Spleen (tissue), 7 donors: ENCODE measurements around the gene MRPL19.

ENCODE experiments used
- CTCF ChIP-seq, 11 experiments: fragments of 200-600 bp in 7 of 11; fragments of 450-650 bp in 4 of 11; sonication (generic) in 4 of 11; IDR thresholded peaks in 8 of 11; conservative IDR thresholded peaks in 3 of 11; 1 replicate in 7 of 11; 2 replicates in 4 of 11; pipeline versions ENCODE4 v1.4.0 to v1.8.0; 2016 to 2021; ENCODE audit warnings: antibody characterized with exemption in 11 of 11, inconsistent platforms in 4 of 11, mild to moderate bottlenecking in 1 of 11
- POLR2AphosphoS5 ChIP-seq, 3 donors: sonication (generic); formaldehyde crosslinking; IDR thresholded peaks; one replicate each; pipeline ENCODE4 v1.5.1; 2017; ENCODE audit warnings: antibody characterized with exemption in 3 of 3
- donor health status: DM: no; HTN: no; CAD: no; lungs with moderate emphysema.
- donor health status: DM: no; HTN: no; CAD: no.
- donor health status: DM: no; HTN: no; CAD: no.

- TF ChIP-seq CTCF (IDR thresholded peaks at IDR 0.05 in 8 of 11, conservative IDR thresholded peaks at IDR 0.05 in 3 of 11) (no peak), POLR2AphosphoS5 (IDR thresholded peaks at IDR 0.05) (no peak)
Observed at GRCh38 chr2:75667884-75668283, 21.3 kb downstream of the MRPL19 start.
